Testis (tissue), 3 donors: ENCODE measurements around the gene FNIP1. TPM values are rescaled to one million over a fixed set of nuclear protein-coding genes. Genes with fewer than 3 reads are reported as not detected.

Experiments
- DNase-seq: peaks from one replicate; pipeline ENCODE4 v3.0.0-alpha.2; 2019
- H3K27ac ChIP-seq, 2 donors: fragments of 200-600 bp; sonication (generic); one replicate each; pipeline ENCODE4 v1.5.1; 2019
- H3K27me3 ChIP-seq: fragments of 200-600 bp; sonication (generic); one replicate; pipeline ENCODE4 v1.5.1; 2019
- H3K36me3 ChIP-seq: fragments of 200-600 bp; sonication (generic); one replicate; pipeline ENCODE4 v1.5.1; 2017; ENCODE audit warnings: low read depth; ENCODE audit errors: missing control alignments
- H3K4me1 ChIP-seq: fragments of 200-600 bp; sonication (generic); one replicate; pipeline ENCODE4 v1.5.1; 2019
- H3K4me3 ChIP-seq, 2 donors: fragments of 200-600 bp; sonication (generic); one replicate each; pipeline ENCODE4 v1.5.1; 2017 to 2019
- H3K9me3 ChIP-seq: fragments of 200-600 bp; sonication (generic); one replicate; pipeline ENCODE4 v1.5.1; 2017
- CTCF ChIP-seq, 3 experiments: fragments of 450-650 bp in 2 of 3; fragments of 200-600 bp in 1 of 3; sonication (generic) in 1 of 3; IDR thresholded peaks; one replicate each; pipeline ENCODE4 v1.5.1; 2016 to 2019; ENCODE audit warnings: antibody characterized with exemption in 3 of 3, mild to moderate bottlenecking in 2 of 3, moderate library complexity in 1 of 3
- POLR2A ChIP-seq: fragments of 450-650 bp; IDR thresholded peaks from one replicate; pipeline ENCODE4 v1.6.1; 2017; ENCODE audit warnings: antibody characterized with exemption, mild to moderate bottlenecking, moderate library complexity
- WGBS, 2 donors: methylation state at CpG; one replicate each; pipeline ENCODE4 v1.1.5; 2018; 5-methylcytosine and 5-hydroxymethylcytosine counted together
- intact Hi-C: fragments of 100-400 bp; cut with DNase I; formaldehyde crosslinking; loops from one replicate; pipeline ENCODE4 v1.15.1; 2023; ENCODE audit warnings: low total_unique reads
- polyA plus RNA-seq: library from polyadenylated mRNA; stranded (reverse); fragments of 350-450 nt; fragmentation: Illumina TruSeq; extraction: RNeasy Lipid Tissue Mini Kit (QIAGEN cat#74804); gene quantifications from one replicate; pipeline ENCODE4 v1.2.3, GENCODE V29; 2014; ENCODE audit warnings: low read depth, low replicate concordance; ENCODE audit not compliant: insufficient read depth
- total RNA-seq, 2 donors: library from RNA; depleted of rRNA; stranded (reverse); fragments of >200 nt; gene quantifications; one replicate each; pipeline ENCODE4 v1.2.3, GENCODE V29; 2016

Gene FNIP1
- total and polyA plus RNA-seq, 3 donors from 2014 or later, result 29.2 to 61.3 (median 60.1) TPM

DNA sequence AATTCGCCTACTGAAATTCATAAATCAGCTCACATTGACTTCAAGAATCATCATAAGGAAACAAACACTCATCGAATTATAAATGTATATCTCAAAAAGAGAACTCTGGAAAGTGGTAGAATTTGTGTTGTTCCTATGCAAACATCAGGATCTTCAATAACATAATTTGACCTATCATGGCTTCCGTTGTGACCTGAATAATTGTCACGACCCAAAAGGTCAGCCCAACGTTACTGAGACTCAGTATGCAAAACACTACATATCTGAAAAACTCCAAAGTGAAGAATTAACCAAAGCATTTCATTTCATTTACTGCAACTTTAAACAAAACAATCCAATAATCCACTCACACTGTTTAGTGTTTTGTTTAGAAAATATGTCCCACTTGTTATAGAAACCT is 163.0 kb downstream of the FNIP1 start:
- H3K9me3 ChIP-seq, result no peaks in the 10 kb centered on the region
- H3K36me3 ChIP-seq, result no peaks in the 10 kb centered on the region
- peaks cover 8% of the 10 kb centered on the region for H3K4me1 ChIP-seq
- H3K27me3 ChIP-seq, result no peaks in the 10 kb centered on the region
- intact Hi-C loops, result loop anchor here (10.0 kb wide), 1 partner anchor 161 kb away; the partner anchor contains the start of gene FNIP1
- H3K4me3 ChIP-seq, result peak overlapping the region; percentile 67 to 84
- DNase-seq, result no peak
- TF ChIP-seq CTCF (IDR thresholded peaks at IDR 0.05) (no peak), POLR2A (no peak)
- H3K27ac ChIP-seq, result peak overlapping the region in 1 of 2 donors; percentile 96
- WGBS, 2 donors, result 40 to 45% methylated on average over 5 of the region's 5 CpGs

- TF ChIP-seq CTCF (IDR thresholded peaks at IDR 0.05) (no peak), POLR2A (no peak)
- Histone ChIP-seq H3K36me3 (no peaks in the 10 kb centered on the region), H3K27ac (no peak overlapping the region), H3K9me3 (no peaks in the 10 kb centered on the region), H3K27me3 (no peaks in the 10 kb centered on the region), H3K4me1 (peaks cover 1% of the 10 kb centered on the region), H3K4me3 (no peak overlapping the region)
- DNase-seq, result no peak
- 68 to 70% methylated on average over 4 of the region's 4 CpGs for WGBS, 2 donors
- intact Hi-C loops, result loop anchor here (10.0 kb wide), 1 partner anchor 164 kb away; the partner anchor contains the start of gene FNIP1
These were observed 165.9 kb downstream of the FNIP1 start for GRCh38 chr5:131630963-131631350.

- no peak for DNase-seq
- H3K9me3 ChIP-seq, result no peaks in the 10 kb centered on the region
- intact Hi-C loops, result loop anchor here (10.0 kb wide), 1 partner anchor 164 kb away; the partner anchor contains the start of gene FNIP1
- H3K36me3 ChIP-seq, result no peaks in the 10 kb centered on the region
- H3K27ac ChIP-seq, result no peak overlapping the region
- TF ChIP-seq POLR2A, result no peak
- no peaks in the 10 kb centered on the region for H3K27me3 ChIP-seq
- H3K4me3 ChIP-seq, result no peak overlapping the region
- 68 to 80% methylated on average over 4 of the region's 4 CpGs for WGBS, 2 donors
- no peaks in the 10 kb centered on the region for H3K4me1 ChIP-seq
These were observed 166.4 kb downstream of the FNIP1 start for GRCh38 chr5:131630208-131630962.

DNA sequence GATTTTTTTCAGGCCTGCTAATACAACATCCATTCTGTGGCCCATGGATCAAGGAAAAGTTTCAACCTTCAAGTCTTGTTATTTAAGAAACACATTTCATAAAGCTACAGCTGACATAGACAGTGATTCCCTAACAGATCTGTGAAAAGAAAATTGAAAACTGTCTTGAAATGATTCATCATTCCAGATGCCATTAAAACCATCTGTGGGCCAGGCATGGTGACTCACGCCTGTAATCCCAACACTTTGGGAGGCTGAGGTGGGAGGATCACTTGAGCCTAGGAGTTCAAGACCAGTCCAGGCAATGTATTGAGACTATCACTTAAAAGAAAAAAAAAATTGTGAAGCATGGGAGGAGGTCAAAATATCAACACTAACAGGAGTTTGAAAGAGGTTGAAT is 167.8 kb downstream of the FNIP1 start:
- TF ChIP-seq POLR2A (no peak), CTCF (IDR thresholded peaks at IDR 0.05) (no peak)
- Histone ChIP-seq H3K36me3 (no peaks in the 10 kb centered on the region), H3K27me3 (no peaks in the 10 kb centered on the region), H3K9me3 (no peaks in the 10 kb centered on the region), H3K4me3 (no peak overlapping the region), H3K27ac (no peak overlapping the region), H3K4me1 (no peaks in the 10 kb centered on the region)
- intact Hi-C loops, result no loop called here
- no peak for DNase-seq
- 94% methylated on average over 1 of the region's 1 CpG for WGBS, 2 donors

DNA sequence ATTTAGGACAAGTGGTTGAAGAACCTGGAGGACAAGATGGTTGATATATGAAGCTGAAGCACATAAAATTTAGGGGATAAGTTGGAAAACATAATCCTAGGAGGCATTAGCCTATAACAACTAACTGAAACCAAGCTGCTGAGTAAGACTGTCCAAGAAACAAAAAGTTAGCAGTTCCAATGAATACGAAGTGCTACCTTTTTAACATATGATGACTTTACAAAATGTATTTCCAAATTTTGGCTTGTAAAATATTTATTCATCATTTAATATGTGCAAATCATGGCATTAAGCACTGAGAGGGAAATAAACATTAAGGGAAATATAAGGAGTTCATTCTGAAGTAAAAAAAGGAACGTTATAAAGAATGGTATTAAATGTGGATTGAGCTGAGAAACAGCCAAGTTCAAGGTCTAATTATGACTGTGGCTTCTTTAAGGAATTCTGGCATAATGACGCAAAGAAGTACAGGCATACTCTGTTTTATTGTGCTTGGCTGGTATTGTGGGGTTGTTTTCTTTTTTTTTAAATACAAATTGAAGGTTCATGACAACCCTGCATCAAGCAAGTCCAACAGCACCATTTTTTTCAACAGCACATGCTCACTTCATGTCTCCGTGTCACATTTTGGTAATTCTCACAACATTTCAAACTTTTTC is 169.5 kb downstream of the FNIP1 start:
- Histone ChIP-seq H3K4me3 (no peak overlapping the region), H3K27ac (peak overlapping the region in 1 of 2 donors; percentile 16), H3K9me3 (no peaks in the 10 kb centered on the region), H3K36me3 (no peaks in the 10 kb centered on the region), H3K4me1 (no peaks in the 10 kb centered on the region), H3K27me3 (no peaks in the 10 kb centered on the region)
- WGBS, 2 donors, result 51 to 56% methylated on average over 4 of the region's 4 CpGs
- intact Hi-C loops, result no loop called here
- no peak for DNase-seq
- TF ChIP-seq POLR2A (no peak), CTCF (IDR thresholded peaks at IDR 0.05) (no peak)
